22Rv1 (cell line): ENCODE data around the gene IL25.

Experiments
- CTCF ChIP-seq: fragments of 450-650 bp; IDR thresholded peaks from 2 replicates; pipeline ENCODE4 v1.5.1; 2017; ENCODE audit warnings: mild to moderate bottlenecking
- ZFX ChIP-seq: fragments of 450-650 bp; IDR thresholded peaks from 2 replicates; pipeline ENCODE4 v1.6.1; 2017; ENCODE audit warnings: antibody characterized with exemption, borderline replicate concordance

GRCh38 chr14:23349156-23349845 is 23.3 kb upstream of the IL25 start:
- TF ChIP-seq CTCF (no peak), ZFX (no peak)
